Measurements from ENCODE around the gene SLC4A11. TPM values are rescaled to one million over a fixed set of nuclear protein-coding genes. Genes with fewer than 3 reads are reported as not detected.

The SLC4A11 gene
- polyA plus RNA-seq, 1 of the 3 experiments (the other 2 are of a cell fraction): 2.7 TPM

GRCh38 chr20:3177746-3178485, 61.1 kb downstream of the SLC4A11 start:
- CTCF ChIA-PET: interaction anchor here (0.8 kb wide), 1 partner anchor 41 kb away, joined by 3 read pairs; no protein-coding TSS in a partner anchor
- no peak overlapping the region for H2AFZ ChIP-seq (ENCODE audit: low read depth)
- no peak overlapping the region for H3K9ac ChIP-seq
- H3F3A ChIP-seq (replicated peaks; ENCODE audit: insufficient read depth): peaks cover 6% of the 10 kb centered on the region
- H3K4me2 ChIP-seq: no peak overlapping the region
- H3K27ac ChIP-seq (ENCODE audit: low read depth in 2 of 2, low read length in 1 of 2): no peak overlapping the region
- POLR2A ChIA-PET: no interaction called here
- H4K20me1 ChIP-seq (ENCODE audit: insufficient read depth): no peaks in the 10 kb centered on the region
- no peak for DNase-seq
- H3K79me2 ChIP-seq (ENCODE audit: insufficient read depth): no peaks in the 10 kb centered on the region
- H3K9me3 ChIP-seq: no peaks in the 10 kb centered on the region
- 88% methylated on average over 8 of the region's 8 CpGs for WGBS (ENCODE audit: low lambda C conversion rate)
- H3K27me3 ChIP-seq (ENCODE audit: insufficient read depth): no peaks in the 10 kb centered on the region
- no peaks in the 10 kb centered on the region for H3K36me3 ChIP-seq (replicated peaks in 1 of 2; ENCODE audit: control insufficient read depth in 1 of 2, insufficient read depth in 2 of 2, low read length in 1 of 2)
- no peak overlapping the region for H3K4me3 ChIP-seq (ENCODE audit: low read depth in 2 of 2, low read length in 1 of 2)
- no peaks in the 10 kb centered on the region for H3K9me2 ChIP-seq
- H3K4me1 ChIP-seq (ENCODE audit: control insufficient read depth in 1 of 2, insufficient read depth in 2 of 2, low read depth in 1 of 2, low read length in 1 of 2): peaks cover 0 to 4% of the 10 kb centered on the region in 2 experiments; a peak in 2 of 4 replicates
- TF ChIP-seq TAF1 (IDR thresholded peaks at IDR 0.05; ENCODE audit: borderline replicate concordance, low read depth, low read length): no peak
- no peak for TF ChIP-seq TCF12 (IDR thresholded peaks at IDR 0.05)
- TF ChIP-seq MAX (IDR thresholded peaks at IDR 0.05; ENCODE audit: low read depth): no peak
- TF ChIP-seq JUND (IDR thresholded peaks at IDR 0.05): no peak
- no peak for TF ChIP-seq TEAD4 (IDR thresholded peaks at IDR 0.05; ENCODE audit: borderline replicate concordance, insufficient read depth)
- TF ChIP-seq ZBTB33 (IDR thresholded peaks at IDR 0.05; ENCODE audit: borderline replicate concordance, low read depth): no peak
- no peak for TF ChIP-seq CHD2 (IDR thresholded peaks at IDR 0.05; ENCODE audit: low read length, partially characterized antibody)
- TF ChIP-seq SMC3 (IDR thresholded peaks at IDR 0.05; ENCODE audit: low read depth, low read length): no peak
- no peak for TF ChIP-seq MXI1 (IDR thresholded peaks at IDR 0.05; ENCODE audit: low read depth, low read length)
- TF ChIP-seq, protein P1, sequence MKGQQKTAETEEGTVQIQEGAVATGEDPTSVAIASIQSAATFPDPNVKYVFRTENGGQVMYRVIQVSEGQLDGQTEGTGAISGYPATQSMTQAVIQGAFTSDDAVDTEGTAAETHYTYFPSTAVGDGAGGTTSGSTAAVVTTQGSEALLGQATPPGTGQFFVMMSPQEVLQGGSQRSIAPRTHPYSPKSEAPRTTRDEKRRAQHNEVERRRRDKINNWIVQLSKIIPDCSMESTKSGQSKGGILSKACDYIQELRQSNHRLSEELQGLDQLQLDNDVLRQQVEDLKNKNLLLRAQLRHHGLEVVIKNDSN (IDR thresholded peaks at IDR 0.05; ENCODE audit: borderline replicate concordance, low read depth): no peak
- TF ChIP-seq NFIC (IDR thresholded peaks at IDR 0.05; ENCODE audit: borderline replicate concordance): no peak

Other genes with a start within 250 kb of the SLC4A11 start
- gene GNRH2, start 195.6 kb downstream of the SLC4A11 start, polyA plus RNA-seq (2012; rRNA removed): 0.31 and 0.58 TPM in 2 replicates
- gene MRPS26, start 193.1 kb downstream of the SLC4A11 start, polyA plus RNA-seq (2012; rRNA removed): 114 and 152 TPM in 2 replicates
- gene OXT, start 167.6 kb downstream of the SLC4A11 start, polyA plus RNA-seq (2012; rRNA removed): not detected in 2 replicates
- not detected in 2 replicates for gene AVP, start 154.5 kb downstream of the SLC4A11 start, polyA plus RNA-seq (2012; rRNA removed)
- 11.4 and 16.7 TPM in 2 replicates for gene FASTKD5, start 79.3 kb downstream of the SLC4A11 start, polyA plus RNA-seq (2012; rRNA removed)
- 4.3 and 4.4 TPM in 2 replicates for gene UBOX5, start 79.3 kb downstream of the SLC4A11 start, polyA plus RNA-seq (2012; rRNA removed)
- gene LZTS3, start 65.6 kb downstream of the SLC4A11 start, polyA plus RNA-seq (2012; rRNA removed): 11.9 and 12.3 TPM in 2 replicates
- 65.2 and 70.6 TPM in 2 replicates for gene DDRGK1, start 34.5 kb downstream of the SLC4A11 start, polyA plus RNA-seq (2012; rRNA removed)
- 66.7 and 67.7 TPM in 2 replicates for gene ITPA, start 29.7 kb downstream of the SLC4A11 start, polyA plus RNA-seq (2012; rRNA removed)
- gene DNAAF9, start 168.5 kb upstream of the SLC4A11 start, polyA plus RNA-seq (2012; rRNA removed): 5.5 and 7.9 TPM in 2 replicates
- 33.8 and 48.4 TPM in 2 replicates for gene ATRN, start 231.8 kb upstream of the SLC4A11 start, polyA plus RNA-seq (2012; rRNA removed)